ENCODE measurements around the gene CDKL5.

Gene CDKL5

DNA sequence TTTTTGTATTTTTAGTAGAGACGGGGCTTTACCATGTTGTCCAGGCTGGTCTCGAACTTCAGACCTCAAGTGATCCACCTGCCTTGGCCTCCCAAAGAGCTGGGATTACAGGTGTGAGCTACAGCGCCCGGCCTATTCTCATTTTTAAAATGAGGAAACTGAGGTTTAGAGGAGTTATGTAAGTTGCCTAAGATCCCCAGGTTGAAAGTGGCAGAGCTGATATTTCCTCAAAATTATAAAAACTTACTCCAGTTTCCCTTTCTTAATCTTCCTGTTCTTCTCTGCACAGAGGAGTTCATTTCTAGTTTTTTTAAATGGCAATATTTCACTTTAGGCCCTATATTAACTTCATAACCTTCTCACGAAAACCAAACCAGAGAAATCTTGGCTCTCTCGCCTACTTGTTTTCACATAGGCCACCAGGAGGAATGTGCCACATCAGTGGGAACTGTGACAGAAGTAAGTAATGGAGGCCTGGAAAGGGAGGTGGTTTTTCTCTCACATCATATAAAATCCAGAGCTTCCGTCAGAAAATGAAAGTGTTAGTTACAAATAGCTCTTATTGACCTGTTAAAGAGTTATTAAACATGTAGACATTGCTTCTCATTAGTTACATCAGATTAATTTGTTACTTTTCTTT lies 262.6 kb downstream of the CDKL5 start:
- in situ Hi-C loops (cut with HindIII; ENCODE audit: low sequenced_read_pairs), result no loop called here

DNA sequence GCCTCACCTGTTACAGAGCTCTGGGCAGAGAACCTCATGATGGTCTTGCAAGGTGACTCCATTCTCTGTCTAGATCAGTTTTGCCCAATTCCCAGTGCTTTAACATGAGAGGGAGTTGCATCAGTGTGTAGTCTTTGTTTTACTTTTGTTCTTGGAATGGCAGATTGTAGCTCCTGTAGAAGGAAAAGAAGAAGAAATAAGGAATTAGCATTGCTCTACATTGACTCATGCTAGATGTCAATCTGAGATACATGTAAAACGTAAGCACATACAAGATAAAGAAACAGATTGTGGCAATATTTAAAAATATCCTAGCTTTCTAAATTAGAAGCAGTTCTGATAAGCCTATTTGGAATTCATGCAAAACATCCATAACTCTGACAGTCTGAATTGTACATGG lies 266.0 kb downstream of the CDKL5 start:
- in situ Hi-C loops (cut with HindIII; ENCODE audit: low sequenced_read_pairs), result no loop called here

GRCh38 chrX:18692541-18692940 lies 267.1 kb downstream of the CDKL5 start:
- in situ Hi-C loops (cut with HindIII; ENCODE audit: low sequenced_read_pairs), result no loop called here

DNA sequence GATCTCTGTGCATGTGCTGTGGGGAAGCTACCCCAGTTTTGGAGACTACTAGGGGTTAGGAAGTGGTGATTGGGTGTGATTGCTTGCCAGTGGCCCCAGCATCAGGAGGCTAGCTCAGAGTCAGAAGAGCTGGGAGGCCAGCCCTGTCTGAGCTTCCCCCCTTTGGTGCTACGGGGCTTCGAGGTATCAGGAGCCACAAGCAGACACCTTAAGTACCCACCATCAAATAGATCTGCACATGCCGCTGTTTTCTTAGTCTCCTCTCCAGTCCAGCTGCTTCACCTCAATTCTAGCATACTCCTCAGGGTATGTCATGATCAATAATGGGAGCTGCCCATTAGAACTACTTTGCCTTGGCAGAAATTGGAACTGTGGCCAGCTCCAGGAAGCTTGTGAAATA lies 271.2 kb downstream of the CDKL5 start:
- in situ Hi-C loops (cut with HindIII; ENCODE audit: low sequenced_read_pairs), result no loop called here

DNA sequence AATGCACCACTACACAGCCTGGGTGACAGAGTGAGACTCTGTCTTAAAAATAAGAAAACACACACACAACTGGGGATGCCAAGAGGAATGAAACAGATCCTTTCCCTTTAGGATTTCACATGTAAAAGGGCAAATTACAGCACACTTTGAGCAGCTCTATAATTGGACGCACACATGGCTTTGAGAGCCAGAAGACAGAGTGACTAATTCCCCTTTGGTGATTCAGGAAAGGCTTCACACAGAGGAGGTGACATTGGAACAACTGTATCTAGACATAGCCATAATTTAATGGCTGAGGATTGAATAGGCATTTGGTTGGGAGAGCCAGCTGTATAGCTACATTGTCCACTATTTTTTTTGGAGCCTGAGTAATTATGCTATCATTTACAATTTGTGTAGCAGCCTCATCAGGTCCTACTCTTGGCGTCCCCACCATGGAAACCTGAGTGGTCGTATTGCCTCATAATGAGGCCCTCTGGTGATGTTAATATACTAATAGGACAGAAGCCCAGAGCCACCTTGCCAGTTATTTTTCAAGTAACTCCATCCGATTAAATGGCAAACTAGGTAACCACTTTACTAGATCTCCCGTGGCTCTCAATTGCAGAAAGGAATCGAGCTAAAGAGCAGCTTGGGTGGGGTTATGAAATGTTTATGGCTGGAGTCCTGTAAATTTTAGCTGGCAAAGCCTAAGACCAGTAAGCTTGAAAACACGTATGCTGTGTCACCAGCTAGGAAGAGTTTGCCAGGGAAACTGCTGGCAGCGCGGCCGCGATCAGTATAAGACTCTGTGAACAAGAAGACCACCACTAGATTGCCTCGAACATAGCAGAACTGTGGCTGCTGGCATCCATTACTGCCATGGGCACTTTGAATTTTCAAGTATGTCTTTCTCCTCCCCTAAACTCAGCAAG lies 273.6 kb downstream of the CDKL5 start:
- in situ Hi-C loops (cut with HindIII; ENCODE audit: low sequenced_read_pairs), result no loop called here

GRCh38 chrX:18701621-18702361 lies 276.4 kb downstream of the CDKL5 start:
- in situ Hi-C loops (cut with HindIII; ENCODE audit: low sequenced_read_pairs), result no loop called here

DNA sequence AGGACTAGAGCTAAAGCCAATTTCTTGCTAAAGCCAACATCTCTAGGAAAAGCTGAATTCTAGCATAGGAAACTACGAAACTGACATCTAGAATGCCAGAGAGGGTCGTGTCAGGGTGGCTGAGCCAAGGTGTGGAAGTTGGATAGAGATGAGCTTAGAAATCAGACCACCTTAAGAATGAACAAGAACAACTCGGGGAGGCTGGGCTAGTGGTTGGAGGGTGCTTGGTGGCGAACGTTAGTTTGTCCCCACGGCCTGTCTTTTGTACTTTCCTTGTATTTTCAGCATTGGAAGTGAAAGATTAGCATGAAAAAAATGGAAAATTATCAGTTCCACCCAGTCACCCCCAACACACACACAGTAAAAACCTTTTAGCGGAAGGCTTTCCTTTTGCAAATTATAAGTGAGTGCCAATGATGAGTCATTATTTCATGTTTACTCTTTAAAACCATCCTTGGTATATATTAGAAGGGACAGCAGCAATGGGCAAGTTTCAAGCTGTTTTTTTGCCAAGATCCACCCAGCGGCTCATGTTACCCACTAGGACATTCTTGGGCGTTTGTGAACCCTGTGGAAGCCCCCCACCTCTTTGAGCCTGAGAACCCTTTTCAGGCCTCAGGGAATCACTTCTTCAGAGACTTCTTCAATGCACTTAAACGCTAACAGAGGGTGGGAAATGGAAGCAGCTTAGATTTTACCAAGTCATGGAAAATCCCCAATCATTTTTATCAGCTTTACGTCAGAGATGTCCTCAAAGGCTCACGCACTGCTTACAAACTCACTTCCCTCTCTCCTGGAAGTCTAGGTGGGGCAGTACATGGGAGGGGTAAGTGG lies 277.2 kb downstream of the CDKL5 start:
- in situ Hi-C loops (cut with HindIII; ENCODE audit: low sequenced_read_pairs), result no loop called here
